ENCODE measurements around the gene NCF2. TPM values are rescaled to one million over a fixed set of nuclear protein-coding genes. Genes with fewer than 3 reads are reported as not detected.
"Not testable (repeated sequence)": the region's sequence is repeated elsewhere in the genome, so short reads cannot be mapped to it uniquely, and the experiment has no call there.

NCF2 gene
- total RNA-seq, 1 experiment from 2014 or later = 0.10 TPM

GRCh38 chr1:183619781-183620180 lies 29.5 kb upstream of the NCF2 start:
- CTCF ChIA-PET = interaction anchor here (0.7 kb wide), 1 partner anchor 395 kb away, joined by 3 read pairs; no protein-coding TSS in a partner anchor
- no peaks in the 10 kb centered on the region for H3K4me1 ChIP-seq (ENCODE audit: control insufficient read depth, insufficient read depth, low read length)
- no TSS peak for BruUV-seq (replicated peaks)
- H3K4me3 ChIP-seq (ENCODE audit: low read depth in 2 of 2, low read length in 2 of 2) = no peak overlapping the region
- ATAC-seq = no peak
- POLR2A ChIA-PET = no interaction called here
- no peaks in the 10 kb centered on the region for H3K36me3 ChIP-seq (ENCODE audit: control insufficient read depth, insufficient read depth, low read length)
- H3K27me3 ChIP-seq (ENCODE audit: control insufficient read depth, insufficient read depth, low read length) = no peaks in the 10 kb centered on the region
- no peaks in the 10 kb centered on the region for H3K9me3 ChIP-seq (ENCODE audit: control insufficient read depth, insufficient read depth, low read depth, low read length)
- no peak for DNase-seq (ENCODE audit: low read depth, low spot score)
- in situ Hi-C loops (cut with HindIII; ENCODE audit: low pct_unique_long_range_greater_than_20kb, low sequenced_read_pairs) = no loop called here
- TF ChIP-seq SIN3A (IDR thresholded peaks at IDR 0.05; ENCODE audit: borderline replicate concordance, insufficient read depth, low read depth, low read length) (no peak), CTCF (IDR thresholded peaks at IDR 0.05) (no peak), REST (IDR thresholded peaks at IDR 0.05; ENCODE audit: insufficient read depth in 1 of 2, low read depth in 2 of 2, low read length in 1 of 2) (no peak), POLR2AphosphoS5 (IDR thresholded peaks at IDR 0.05; ENCODE audit: low read depth, low read length) (no peak), TCF7L2 (IDR thresholded peaks at IDR 0.05; ENCODE audit: low read depth, low read length) (no peak)
- intact Hi-C loops (cut with micrococcal nuclease; ENCODE audit: unreplicated experiment) = loop anchor here (5.0 kb wide), 2 partner anchors 147 to 337 kb away; partner anchors contain the start of gene SMG7
- no peak overlapping the region for H3K27ac ChIP-seq (ENCODE audit: low read length)

DNA sequence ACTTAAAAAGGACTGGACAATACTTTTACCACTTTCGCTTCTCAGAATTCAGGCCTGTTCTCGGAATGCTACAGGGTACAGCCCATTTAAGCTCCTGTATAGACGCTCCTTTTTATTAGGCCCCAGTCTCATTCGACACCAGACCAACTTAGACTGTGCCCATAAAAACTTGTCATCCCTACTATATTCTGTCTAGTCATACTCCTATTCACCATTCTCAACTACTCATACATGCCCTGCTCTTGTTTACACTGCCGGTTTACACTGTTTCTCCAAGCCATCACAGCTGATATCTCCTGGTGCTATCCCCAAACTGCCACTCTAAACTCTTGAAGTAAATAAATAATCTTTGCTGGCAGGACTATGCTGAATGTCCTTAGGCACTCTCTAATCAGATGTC lies 27.9 kb upstream of the NCF2 start:
- in situ Hi-C loops (cut with HindIII; ENCODE audit: low pct_unique_long_range_greater_than_20kb, low sequenced_read_pairs); DNase-seq (ENCODE audit: low read depth, low spot score); CTCF ChIA-PET; H3K4me3 ChIP-seq (ENCODE audit: low read depth in 2 of 2, low read length in 2 of 2); H3K9me3 ChIP-seq (ENCODE audit: control insufficient read depth, insufficient read depth, low read depth, low read length); H3K27ac ChIP-seq (ENCODE audit: low read length); H3K36me3 ChIP-seq (ENCODE audit: control insufficient read depth, insufficient read depth, low read length); ATAC-seq; POLR2A ChIA-PET; H3K27me3 ChIP-seq (ENCODE audit: control insufficient read depth, insufficient read depth, low read length); H3K4me1 ChIP-seq (ENCODE audit: control insufficient read depth, insufficient read depth, low read length); BruUV-seq (replicated peaks); intact Hi-C loops (cut with micrococcal nuclease; ENCODE audit: unreplicated experiment): not testable (repeated sequence)

- H3K36me3 ChIP-seq (ENCODE audit: control insufficient read depth, insufficient read depth, low read length); CTCF ChIA-PET; ATAC-seq; H3K4me3 ChIP-seq (ENCODE audit: low read depth in 2 of 2, low read length in 2 of 2); BruUV-seq (replicated peaks); H3K9me3 ChIP-seq (ENCODE audit: control insufficient read depth, insufficient read depth, low read depth, low read length); in situ Hi-C loops (cut with HindIII; ENCODE audit: low pct_unique_long_range_greater_than_20kb, low sequenced_read_pairs); H3K4me1 ChIP-seq (ENCODE audit: control insufficient read depth, insufficient read depth, low read length); DNase-seq (ENCODE audit: low read depth, low spot score); H3K27me3 ChIP-seq (ENCODE audit: control insufficient read depth, insufficient read depth, low read length); H3K27ac ChIP-seq (ENCODE audit: low read length); intact Hi-C loops (cut with micrococcal nuclease; ENCODE audit: unreplicated experiment): not testable (repeated sequence)
- POLR2A ChIA-PET = interaction anchor here (0.6 kb wide), 1 partner anchor 14 kb away, joined by 3 read pairs; no protein-coding TSS in a partner anchor
Observed at GRCh38 chr1:183612975-183613374, 22.7 kb upstream of the NCF2 start.

All from Panc1 (cell line).